Stimulated activated CD8-positive, alpha-beta memory T cell treated with anti-CD3 and anti-CD28 coated beads, Interleukin-4, amount 100 ng/mL, for 48 hours (primary cell): ENCODE results near the gene TSPAN5.
"Not testable (repeated sequence)": the region's sequence is repeated elsewhere in the genome, so short reads cannot be mapped to it uniquely, and the experiment has no call there.

Experiments used
- DNase-seq: peaks from one replicate; pipeline ENCODE4 v3.0.0-alpha.2; 2020

Gene TSPAN5

DNA sequence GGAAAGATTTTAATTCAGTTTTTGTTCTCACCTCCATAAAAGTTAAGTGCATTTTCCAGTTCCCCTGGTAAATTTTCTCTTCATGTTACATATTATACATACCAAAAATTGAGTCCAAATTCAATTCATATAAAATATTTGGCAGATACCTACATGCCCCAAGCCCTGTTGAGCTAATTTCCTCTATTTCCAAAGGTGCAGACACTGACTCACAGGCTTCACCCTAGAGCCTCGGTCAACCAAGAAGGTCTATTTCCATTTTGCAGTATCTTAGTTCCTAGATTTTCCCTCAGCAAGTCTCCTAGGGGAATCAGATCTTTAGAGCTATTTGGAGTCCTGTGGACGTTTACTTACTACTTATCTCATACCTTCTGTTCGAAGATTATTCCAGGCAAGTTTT is 174.4 kb downstream of the TSPAN5 start:
- DNase-seq, result no peak

DNA sequence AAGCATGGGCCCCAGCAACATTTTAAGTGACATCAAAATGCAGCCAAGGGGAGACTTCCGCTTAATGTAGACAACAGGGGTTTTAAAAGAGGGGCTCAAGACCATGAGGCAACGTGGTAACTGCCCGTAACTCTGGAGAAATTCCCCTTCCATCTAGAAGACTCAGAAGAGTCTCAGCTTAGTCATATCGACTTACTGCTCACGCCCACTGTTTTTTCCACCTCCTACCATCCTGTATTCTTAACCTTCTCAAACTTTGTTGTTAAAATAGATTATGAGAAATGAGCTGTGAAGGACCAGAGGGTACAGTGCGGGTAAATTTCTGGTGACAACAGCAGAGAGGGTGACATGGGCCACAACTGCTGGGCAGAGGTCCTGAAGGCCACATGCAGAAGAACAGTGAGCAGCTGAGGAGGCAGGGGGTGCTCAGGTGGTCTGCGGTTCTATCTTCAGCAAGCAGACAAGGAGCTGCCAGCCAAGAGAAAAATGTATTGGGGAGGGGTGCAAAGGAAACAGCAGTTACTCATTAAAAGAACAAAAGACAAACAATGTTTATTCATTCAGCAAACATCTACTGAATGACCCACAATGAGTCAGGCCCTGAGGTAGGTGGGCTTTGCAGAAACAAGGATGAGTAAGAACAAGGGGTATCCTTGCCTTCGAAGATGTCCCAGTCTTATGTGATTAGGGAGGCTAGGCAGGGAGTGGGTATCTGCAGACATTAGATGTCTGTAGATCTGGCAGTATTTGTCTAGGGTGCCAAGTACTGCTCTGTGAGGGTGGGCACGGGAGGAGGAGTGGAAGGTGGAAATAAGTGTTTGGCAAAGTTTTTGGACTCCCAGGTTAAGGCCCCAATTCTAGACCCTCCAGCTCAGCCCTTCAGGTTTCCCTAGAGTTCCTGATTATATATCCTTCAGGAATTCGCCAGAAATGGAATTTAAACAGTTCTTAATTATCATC is 175.3 kb downstream of the TSPAN5 start:
- peak; percentile 55 for DNase-seq

DNA sequence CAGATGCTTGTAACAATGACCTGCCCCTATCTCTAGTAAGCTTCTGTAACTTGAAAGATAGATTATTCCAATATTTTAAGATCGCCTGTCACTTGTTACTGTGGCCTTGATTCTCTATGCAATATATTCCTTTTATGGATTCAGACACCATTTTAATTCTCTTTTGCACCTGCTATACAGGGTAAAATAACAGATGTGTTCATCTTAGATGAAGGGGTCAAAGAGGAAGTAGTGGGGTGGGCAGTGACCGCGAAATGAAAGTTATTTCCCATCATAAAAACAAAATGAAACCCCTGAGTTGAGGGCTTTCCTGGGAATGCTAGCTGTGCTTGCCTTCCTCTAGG is 175.9 kb downstream of the TSPAN5 start:
- DNase-seq, result no peak

DNA sequence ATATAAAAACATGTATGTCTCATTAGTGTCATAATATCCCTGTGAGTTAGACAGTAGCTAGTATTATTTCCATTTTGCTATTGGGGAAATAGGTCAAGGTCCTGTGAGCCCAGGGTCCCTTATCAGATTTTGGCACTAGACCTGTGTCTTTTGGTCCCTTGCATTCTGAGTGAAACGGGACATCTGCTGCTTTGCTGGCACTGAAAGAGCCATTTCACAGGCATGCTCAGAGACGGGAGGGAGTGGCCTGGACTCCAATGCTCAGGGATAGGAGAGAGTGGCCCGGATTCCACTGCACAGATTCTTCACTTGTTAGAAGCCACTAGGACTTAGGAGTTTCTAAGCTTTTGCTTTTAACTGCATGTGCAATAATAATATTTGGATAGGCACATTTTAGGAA is 177.2 kb downstream of the TSPAN5 start:
- DNase-seq, result no peak

- DNase-seq, result no peak
These were observed 177.9 kb downstream of the TSPAN5 start for GRCh38 chr4:98480535-98480934.

- not testable (repeated sequence) for DNase-seq
These were observed 178.8 kb downstream of the TSPAN5 start for GRCh38 chr4:98479590-98479989.

- DNase-seq, result no peak
These were observed 181.5 kb downstream of the TSPAN5 start for GRCh38 chr4:98476891-98477290.

DNA sequence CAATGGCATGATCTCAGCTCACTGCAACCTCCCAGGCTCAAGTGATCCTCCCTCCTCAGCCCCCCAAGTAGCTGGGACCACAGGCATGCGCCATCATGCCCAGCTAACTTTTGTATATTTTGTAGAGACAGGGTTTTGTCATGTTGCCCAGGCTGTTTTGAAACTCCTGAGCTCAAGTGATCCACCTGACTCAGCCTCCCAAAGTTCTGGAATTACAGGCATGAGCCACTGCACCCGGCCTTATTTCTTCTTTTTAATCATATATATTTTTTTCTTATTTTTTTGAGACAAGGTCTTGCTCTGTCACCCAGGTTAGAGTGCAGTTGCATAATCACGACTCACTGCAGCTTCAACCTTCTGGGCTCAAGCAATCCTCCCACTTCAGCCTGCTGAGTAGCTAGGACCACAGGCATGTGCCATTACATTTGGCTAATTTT is 184.0 kb downstream of the TSPAN5 start:
- DNase-seq, result no peak

DNA sequence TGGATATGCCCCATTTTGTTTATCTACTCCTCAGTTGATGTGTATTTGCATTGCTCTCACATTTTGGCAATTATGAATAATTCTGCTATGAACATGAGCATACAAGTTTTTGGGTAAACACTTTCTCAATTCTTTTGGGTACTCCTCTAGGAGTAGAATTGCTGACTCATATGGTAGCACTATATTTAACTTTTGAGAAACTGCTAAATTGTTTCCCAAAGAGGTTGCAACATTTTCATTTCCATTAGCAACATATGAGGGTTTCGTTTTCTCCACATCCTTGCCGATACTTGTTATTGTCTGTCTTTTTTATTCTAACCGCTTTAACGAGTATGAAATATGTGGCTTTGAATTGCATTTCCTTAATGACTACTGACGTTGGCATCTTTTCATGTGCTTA is 185.4 kb downstream of the TSPAN5 start:
- no peak for DNase-seq

DNA sequence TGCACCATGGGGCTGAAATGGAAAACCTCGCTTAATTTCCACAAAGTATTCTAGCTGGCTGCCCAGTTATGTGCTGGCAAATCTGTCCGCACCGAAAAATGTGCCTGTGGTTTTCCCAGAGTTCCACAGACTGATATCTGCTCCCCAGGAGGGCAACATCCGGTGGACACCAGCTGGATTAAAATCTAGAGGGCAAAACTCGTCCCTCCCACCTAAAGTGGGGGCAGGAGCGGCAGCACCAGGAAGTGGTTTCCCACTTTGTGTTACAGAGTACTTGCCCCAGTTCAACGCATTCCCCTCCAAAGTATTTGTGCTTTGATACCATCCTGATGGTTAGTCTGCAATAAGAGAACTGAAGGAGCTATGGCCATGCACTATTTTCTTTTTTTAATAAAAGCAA is 187.6 kb downstream of the TSPAN5 start:
- no peak for DNase-seq

DNA sequence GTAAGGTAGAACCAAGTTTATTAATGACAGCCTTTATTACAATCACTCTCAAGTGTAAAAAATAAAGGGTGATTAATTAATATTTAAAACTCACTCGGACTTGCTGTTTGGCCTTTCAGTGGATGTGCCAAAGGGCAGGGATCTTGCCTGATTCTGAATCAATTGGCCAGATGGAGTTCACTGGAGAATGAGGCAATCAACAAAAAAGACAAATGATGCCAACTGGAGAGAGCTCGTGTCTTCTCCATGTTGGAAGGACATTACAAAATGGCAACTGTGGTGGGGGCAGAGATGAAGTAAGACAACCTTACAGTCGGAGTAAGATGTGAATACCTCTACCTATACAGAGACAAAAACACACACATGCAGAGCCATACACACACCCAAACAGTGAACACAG is 188.0 kb downstream of the TSPAN5 start:
- no peak for DNase-seq

DNA sequence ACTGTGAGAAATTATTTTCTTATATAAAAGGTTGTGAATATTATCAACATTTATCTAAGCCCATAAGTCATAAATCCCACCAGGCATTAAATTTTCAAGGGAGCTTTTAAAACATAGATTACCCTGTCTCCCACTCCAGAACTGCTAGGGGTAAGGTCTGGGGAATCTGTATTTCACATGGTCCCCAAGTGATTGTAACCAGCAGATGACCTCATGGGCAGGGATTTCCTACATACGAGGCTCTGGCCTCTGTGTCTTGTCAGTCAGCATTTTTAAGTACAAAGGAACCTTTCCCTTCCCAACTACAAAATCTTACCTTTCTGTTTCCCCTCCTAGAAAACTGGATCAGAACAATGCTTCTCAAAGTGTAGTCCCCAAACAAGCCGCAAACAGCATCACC is 188.6 kb downstream of the TSPAN5 start:
- DNase-seq, result no peak

GRCh38 chr4:98468709-98469108 is 189.7 kb downstream of the TSPAN5 start:
- no peak for DNase-seq

GRCh38 chr4:98467627-98468072 is 190.8 kb downstream of the TSPAN5 start:
- DNase-seq, result peak; percentile 75

- DNase-seq, result no peak
These were observed 191.4 kb downstream of the TSPAN5 start for GRCh38 chr4:98466868-98467599.

GRCh38 chr4:98462487-98462886 is 195.9 kb downstream of the TSPAN5 start:
- no peak for DNase-seq

DNA sequence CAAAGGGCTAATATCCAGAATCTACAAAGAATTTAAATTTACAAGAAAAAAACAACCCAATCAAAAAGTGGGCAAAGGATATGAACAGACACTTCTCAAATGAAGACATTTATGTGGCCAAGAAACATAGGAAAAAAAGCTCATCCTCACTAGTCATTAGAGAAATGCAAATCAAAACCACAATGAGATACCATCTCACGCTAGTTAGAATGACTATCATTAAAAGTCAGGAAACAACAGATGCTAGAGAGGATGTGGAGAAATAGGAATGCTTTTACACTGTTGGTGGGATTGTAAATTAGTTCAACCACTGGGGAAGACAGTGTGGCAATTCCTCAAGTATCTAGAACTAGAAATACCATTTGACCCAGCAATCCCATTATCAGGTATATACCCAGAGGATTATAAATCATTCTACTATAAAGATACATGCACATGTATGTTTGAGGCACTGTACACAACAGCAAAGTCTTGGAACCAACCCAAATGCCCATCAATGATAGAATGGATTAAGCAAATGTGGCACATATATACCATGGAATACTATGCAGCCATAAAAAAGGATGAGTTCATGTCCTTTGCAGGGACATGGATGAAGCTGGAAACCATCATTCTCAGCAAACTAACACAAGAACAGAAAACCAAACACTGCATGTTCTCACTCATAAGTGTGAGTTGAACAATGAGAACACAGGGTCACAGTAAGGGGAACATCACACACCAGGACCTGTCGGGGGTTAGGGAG is 197.1 kb downstream of the TSPAN5 start:
- DNase-seq, result not testable (repeated sequence)

GRCh38 chr4:98457422-98457821 is 201.0 kb downstream of the TSPAN5 start:
- DNase-seq, result not testable (repeated sequence)

- DNase-seq, result no peak
These were observed 206.3 kb downstream of the TSPAN5 start for GRCh38 chr4:98452091-98452490.

DNA sequence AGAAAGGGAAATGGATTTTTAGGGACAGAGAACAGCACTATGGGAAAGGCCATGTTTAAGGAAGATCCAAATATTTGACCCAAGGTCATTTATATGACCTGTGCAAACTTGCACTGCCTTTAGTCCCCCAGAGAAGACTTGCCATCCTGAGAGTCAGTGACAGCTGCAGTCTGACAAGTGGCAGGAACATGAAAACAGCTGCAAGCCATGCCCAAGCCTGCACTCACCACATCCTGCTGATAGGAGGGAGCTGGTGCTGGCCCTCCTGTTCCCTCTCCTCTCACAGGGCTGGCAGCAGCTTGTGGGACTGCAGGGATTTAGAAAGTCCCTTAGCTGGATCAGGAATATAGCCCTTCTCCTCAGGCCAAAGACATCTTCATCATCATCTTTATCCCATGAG is 209.5 kb downstream of the TSPAN5 start:
- no peak for DNase-seq

GRCh38 chr4:98447648-98448047 is 210.8 kb downstream of the TSPAN5 start:
- no peak for DNase-seq

- peak; percentile 69 for DNase-seq
These were observed 211.7 kb downstream of the TSPAN5 start for GRCh38 chr4:98446499-98447375.
